IMR-90 (cell line): ENCODE results near the gene GLIS1. TPM values are rescaled to one million over a fixed set of nuclear protein-coding genes. Genes with fewer than 3 reads are reported as not detected.

Experiments
- ATAC-seq: fragments of 200-7000 bp; cut with Tn5 transposase; 2 replicates; pipeline ENCODE4 v1.9.1; 2020; ENCODE audit warnings: low read depth, mild to moderate bottlenecking, moderate library complexity
- BruUV-seq: library from RNA; stranded (reverse); fragments of 400-500 nt; replicated peaks from 2 replicates; lab custom pipeline; 2021; lab: Mats Ljungman, UMichigan
- CTCF ChIA-PET: fragments of 300-600 bp; formaldehyde crosslinking; extraction: SDS; loops from one replicate; lab custom pipeline; 2021; ENCODE audit warnings: antibody characterized with exemption; lab: Yijun Ruan, JAX
- POLR2A ChIA-PET: fragments of 300-600 bp; sonication (Branson Sonifier 250); formaldehyde crosslinking; loops from one replicate; lab custom pipeline; 2022; ENCODE audit warnings: antibody characterized with exemption; ENCODE audit not compliant: unreplicated experiment; lab: Charles Lee
- DNase-seq: peaks from one replicate; pipeline ENCODE4 v3.0.0; 2013
- H2AFZ ChIP-seq: replicated peaks from 2 replicates; pipeline ENCODE3; 2013; ENCODE audit warnings: low read length, mild to moderate bottlenecking; ENCODE audit not compliant: poor library complexity
- H2AK5ac ChIP-seq: 2 replicates; pipeline ENCODE4 v1.6.1; 2013; ENCODE audit warnings: low read depth, low read length, inconsistent platforms
- H2AK9ac ChIP-seq: replicated peaks from 2 replicates; pipeline ENCODE3; 2013; ENCODE audit warnings: mild to moderate bottlenecking, low read depth, low read length, moderate library complexity; ENCODE audit not compliant: poor library complexity
- H2BK120ac ChIP-seq: 2 replicates; pipeline ENCODE4 v1.6.1; 2013; ENCODE audit warnings: low read depth, low read length, inconsistent platforms
- H2BK15ac ChIP-seq: 3 replicates; pipeline ENCODE4 v1.6.1; 2013; ENCODE audit warnings: low read depth, low read length, inconsistent platforms
- H2BK20ac ChIP-seq: 2 replicates; pipeline ENCODE4 v1.6.1; 2013; ENCODE audit warnings: low read depth, mild to moderate bottlenecking, inconsistent platforms, low read length, moderate library complexity
- H2BK5ac ChIP-seq: 2 replicates; pipeline ENCODE4 v1.6.1; 2013; ENCODE audit warnings: mild to moderate bottlenecking, low read depth, low read length, inconsistent platforms; ENCODE audit not compliant: poor library complexity, severe bottlenecking
- H3K14ac ChIP-seq: replicated peaks from 2 replicates; pipeline ENCODE4 v1.6.1; 2013; ENCODE audit warnings: low read depth, low read length, inconsistent platforms
- H3K18ac ChIP-seq: 2 replicates; pipeline ENCODE4 v1.6.1; 2013; ENCODE audit warnings: low read depth, low read length, control low read depth
- H3K23ac ChIP-seq: 2 replicates; pipeline ENCODE4 v1.6.1; 2013; ENCODE audit warnings: low read depth, low read length, inconsistent platforms
- H3K27ac ChIP-seq: 2 replicates; pipeline ENCODE4 v1.5.1; 2013; ENCODE audit warnings: mild to moderate bottlenecking, control low read depth, low read length; ENCODE audit not compliant: insufficient read depth
- H3K27me3 ChIP-seq: 2 replicates; pipeline ENCODE4 v1.6.1; 2013; ENCODE audit warnings: low read length; ENCODE audit not compliant: control insufficient read depth, insufficient read depth
- H3K36me3 ChIP-seq: 2 replicates; pipeline ENCODE4 v1.6.1; 2013; ENCODE audit warnings: low read length, mixed read lengths; ENCODE audit not compliant: control insufficient read depth, insufficient read depth
- H3K4ac ChIP-seq: 2 replicates; pipeline ENCODE4 v1.6.1; 2013; ENCODE audit warnings: low read depth, low read length, inconsistent platforms
- H3K4me1 ChIP-seq: 2 replicates; pipeline ENCODE4 v1.6.1; 2013; ENCODE audit warnings: low read length, mixed read lengths; ENCODE audit not compliant: control insufficient read depth, insufficient read depth
- H3K4me2 ChIP-seq: 2 replicates; pipeline ENCODE4 v1.6.1; 2013; ENCODE audit warnings: low read depth, mild to moderate bottlenecking, control low read depth, low read length, moderate library complexity
- H3K4me3 ChIP-seq: 2 replicates; pipeline ENCODE4 v1.5.1; 2013; ENCODE audit warnings: low read depth, mild to moderate bottlenecking, control low read depth, low read length, moderate library complexity; ENCODE audit not compliant: insufficient read depth
- H3K56ac ChIP-seq: 2 replicates; pipeline ENCODE4 v1.6.1; 2013; ENCODE audit warnings: low read length, inconsistent platforms; ENCODE audit not compliant: insufficient read depth; ENCODE audit errors: extremely low read depth
- H3K79me1 ChIP-seq, 2 experiments: 2 replicates each; pipeline ENCODE4 v1.6.1; 2013; ENCODE audit warnings: low read length in 2 of 2, inconsistent platforms in 1 of 2, low read depth in 1 of 2
- H3K9ac ChIP-seq: 2 replicates; pipeline ENCODE4 v1.6.1; 2013; ENCODE audit warnings: low read depth, low read length, control low read depth
- H3K9me1 ChIP-seq: 2 replicates; pipeline ENCODE4 v1.6.1; 2013; ENCODE audit warnings: low read length, inconsistent platforms; ENCODE audit not compliant: insufficient read depth
- H3K9me3 ChIP-seq: 2 replicates; pipeline ENCODE4 v1.6.1; 2013; ENCODE audit warnings: low read length; ENCODE audit not compliant: control insufficient read depth, insufficient read depth
- H4K20me1 ChIP-seq: 2 replicates; pipeline ENCODE4 v1.6.1; 2013; ENCODE audit warnings: low read length, inconsistent platforms; ENCODE audit not compliant: insufficient read depth
- H4K5ac ChIP-seq: 2 replicates; pipeline ENCODE4 v1.6.1; 2013; ENCODE audit warnings: mild to moderate bottlenecking, low read depth, low read length, control low read depth
- H4K8ac ChIP-seq, 2 experiments: 2 replicates each; pipeline ENCODE4 v1.6.1; 2013; ENCODE audit warnings: low read depth in 2 of 2, low read length in 2 of 2, control low read depth in 1 of 2, inconsistent platforms in 1 of 2
- H4K91ac ChIP-seq: 2 replicates; pipeline ENCODE4 v1.6.1; 2013; ENCODE audit warnings: low read depth, low read length, inconsistent platforms; ENCODE audit not compliant: insufficient read depth
- BHLHE40 ChIP-seq: fragments of 150-350 bp; IDR thresholded peaks from 2 replicates; pipeline ENCODE4 v1.6.1; 2016; ENCODE audit warnings: mild to moderate bottlenecking, low read depth, low read length
- CEBPB ChIP-seq: IDR thresholded peaks from 2 replicates; pipeline ENCODE4 v1.6.1; 2012; ENCODE audit warnings: low read depth, low read length, improper control_type of control experiment
- CHD1 ChIP-seq: IDR thresholded peaks from 2 replicates; pipeline ENCODE4 v1.6.1; 2012; ENCODE audit warnings: low read depth, low read length, improper control_type of control experiment
- CTCF ChIP-seq: conservative IDR thresholded peaks from 2 replicates; pipeline ENCODE4 v1.5.1; 2012; ENCODE audit warnings: mild to moderate bottlenecking, low read depth, low read length, improper control_type of control experiment
- ELK1 ChIP-seq: fragments of 150-350 bp; IDR thresholded peaks from 2 replicates; pipeline ENCODE4 v1.6.1; 2016; ENCODE audit warnings: low read depth, mild to moderate bottlenecking, low read length, moderate library complexity, borderline replicate concordance
- MAFK ChIP-seq: IDR thresholded peaks from 2 replicates; pipeline ENCODE4 v1.6.1; 2012; ENCODE audit warnings: low read depth, low read length, improper control_type of control experiment
- MAZ ChIP-seq: IDR thresholded peaks from 2 replicates; pipeline ENCODE4 v1.6.1; 2012; ENCODE audit warnings: low read depth, mild to moderate bottlenecking, low read length, improper control_type of control experiment, moderate library complexity, borderline replicate concordance
- MXI1 ChIP-seq: IDR thresholded peaks from 2 replicates; pipeline ENCODE4 v1.6.1; 2012; ENCODE audit warnings: low read depth, mild to moderate bottlenecking, low read length, moderate library complexity, borderline replicate concordance
- NFE2L2 ChIP-seq: fragments of 150-350 bp; IDR thresholded peaks from 2 replicates; pipeline ENCODE4 v1.6.1; 2016; ENCODE audit warnings: low read depth, mild to moderate bottlenecking, low read length
- POLR2A ChIP-seq: IDR thresholded peaks from 2 replicates; pipeline ENCODE4 v1.6.1; 2012; ENCODE audit warnings: mild to moderate bottlenecking, low read depth, low read length
- RAD21 ChIP-seq: IDR thresholded peaks from 2 replicates; pipeline ENCODE4 v1.6.1; 2012; ENCODE audit warnings: low read length, improper control_type of control experiment
- RFX5 ChIP-seq: IDR thresholded peaks from 2 replicates; pipeline ENCODE4 v1.8.0; 2012; ENCODE audit warnings: low read depth, mild to moderate bottlenecking, low read length, moderate library complexity
- SMC3 ChIP-seq: fragments of 150-350 bp; IDR thresholded peaks from 2 replicates; pipeline ENCODE4 v1.6.1; 2016; ENCODE audit warnings: low read depth, mild to moderate bottlenecking, antibody characterized with exemption, low read length, moderate library complexity
- USF2 ChIP-seq: fragments of 150-350 bp; IDR thresholded peaks from 2 replicates; pipeline ENCODE4 v1.6.1; 2017; ENCODE audit warnings: mild to moderate bottlenecking, antibody characterized with exemption, low read length, low read depth
- WGBS, 2 experiments: methylation state at CpG; one replicate each; pipeline versions ENCODE4 v1.1.5 to v1.1.7; 2013; ENCODE audit warnings: missing lambda C conversion rate in 2 of 2; ENCODE audit not compliant: insufficient read length in 1 of 2; ENCODE audit errors: extremely low coverage in 2 of 2; 5-methylcytosine and 5-hydroxymethylcytosine counted together
- dilution Hi-C: fragments of 300-500 bp; cut with HindIII; formaldehyde crosslinking; loops from one replicate; pipeline ENCODE4 v1.14.3; 2018; ENCODE audit warnings: low sequenced_read_pairs; ENCODE audit not compliant: unreplicated experiment
- in situ Hi-C: fragments of 300-500 bp; cut with MboI; formaldehyde crosslinking; loops from 3 replicates; pipeline ENCODE4 v1.14.3; 2019; ENCODE audit warnings: low sequenced_read_pairs, inconsistent platforms, mixed read lengths
- intact Hi-C: fragments of 100-400 bp; cut with micrococcal nuclease; formaldehyde crosslinking; loops from 2 replicates; pipeline ENCODE4 v1.10.0; 2022
- polyA plus RNA-seq, 3 experiments: library from polyadenylated mRNA; depleted of rRNA; stranded (reverse); fragments of >200 nt; gene quantifications; 2 replicates each; pipeline ENCODE4 v1.2.3, GENCODE V29; 2012; ENCODE audit warnings: low replicate concordance in 1 of 3
- total RNA-seq: library from RNA; depleted of rRNA; stranded (reverse); fragments of >200 nt; gene quantifications from 2 replicates; pipeline ENCODE4 v1.2.3, GENCODE V29; 2012

Gene GLIS1
- total and polyA plus RNA-seq, 2 of the 4 experiments (the other 2 are of a cell fraction) = 0.18 to 2.3 TPM

- peaks cover 5% of the 10 kb centered on the region for H3K4me1 ChIP-seq
- no peak overlapping the region for H2BK20ac ChIP-seq
- H3K9me3 ChIP-seq = no peaks in the 10 kb centered on the region
- dilution Hi-C loops (no loop called here), in situ Hi-C loops (no loop called here), intact Hi-C loops (no loop called here)
- ChIA-PET POLR2A (no interaction called here), CTCF (no interaction called here)
- no TSS peak for BruUV-seq
- ATAC-seq (no peak), DNase-seq (no peak)
- no peak overlapping the region for H4K5ac ChIP-seq
- H4K91ac ChIP-seq = no peak overlapping the region
- H2AK9ac ChIP-seq = no peak overlapping the region
- no peak overlapping the region for H3K4ac ChIP-seq
- H2AK5ac ChIP-seq = no peak overlapping the region
- no peaks in the 10 kb centered on the region for H3K27me3 ChIP-seq
- H3K27ac ChIP-seq = no peak overlapping the region
- H3K4me2 ChIP-seq = no peak overlapping the region
- H2AFZ ChIP-seq = no peak overlapping the region
- H3K9ac ChIP-seq = no peak overlapping the region
- no peaks in the 10 kb centered on the region for H3K79me1 ChIP-seq
- H2BK15ac ChIP-seq = no peak overlapping the region
- WGBS, 2 experiments = 87% methylated on average over 4 of the region's 10 CpGs; no CpG with 5 or more reads in 1 of the 2 experiments
- no peaks in the 10 kb centered on the region for H4K20me1 ChIP-seq
- no peak overlapping the region for H2BK120ac ChIP-seq
- no peak overlapping the region for H4K8ac ChIP-seq
- H3K4me3 ChIP-seq = no peak overlapping the region
- TF ChIP-seq CEBPB (no peak), ELK1 (no peak), CHD1 (no peak), SMC3 (no peak), MAFK (no peak), RAD21 (no peak), CTCF (no peak), RFX5 (no peak), MAZ (no peak), MXI1 (no peak), NFE2L2 (no peak), POLR2A (no peak), BHLHE40 (no peak), USF2 (no peak)
- no peak overlapping the region for H3K23ac ChIP-seq
- H3K18ac ChIP-seq = no peak overlapping the region
- peaks cover 4% of the 10 kb centered on the region; the same call in 1 of the 2 replicates for H3K36me3 ChIP-seq
- H3K14ac ChIP-seq = no peak overlapping the region
- no peak overlapping the region for H2BK5ac ChIP-seq
- no peak overlapping the region for H3K56ac ChIP-seq
- H3K9me1 ChIP-seq = no peaks in the 10 kb centered on the region
Observed at GRCh38 chr1:53514436-53514835, 224.5 kb downstream of the GLIS1 start.
